MCF 10A (cell line): ENCODE data around the gene FBXL4. TPM values are rescaled to one million over a fixed set of nuclear protein-coding genes. Genes with fewer than 3 reads are reported as not detected.
"Not testable (repeated sequence)": the region's sequence is repeated elsewhere in the genome, so short reads cannot be mapped to it uniquely, and the experiment has no call there.

Experiments used
- BruUV-seq: library from RNA; stranded (reverse); fragments of 400-500 nt; replicated peaks from 2 replicates; lab custom pipeline; 2021; lab: Mats Ljungman, UMichigan
- CTCF ChIA-PET: fragments of 300-600 bp; sonication (Branson Sonifier 250); formaldehyde crosslinking; extraction: SDS; loops from one replicate; lab custom pipeline; 2021; ENCODE audit warnings: antibody characterized with exemption, inconsistent platforms; lab: Yijun Ruan, JAX
- POLR2A ChIA-PET: fragments of 300-600, 350-650 bp; sonication (Branson Sonifier 250); formaldehyde crosslinking; extraction: SDS; loops from one replicate; lab custom pipeline; 2020; ENCODE audit warnings: antibody characterized with exemption, inconsistent platforms; lab: Yijun Ruan, JAX
- DNase-seq: peaks from one replicate; pipeline ENCODE4 v3.0.0-alpha.2; 2018; ENCODE audit not compliant: unreplicated experiment
- H3K27ac Mint-ChIP-seq: one replicate; pipeline ENCODE4 v1.8.0; 2022; ENCODE audit warnings: mild to moderate bottlenecking, low read depth, mixed read lengths; ENCODE audit not compliant: unreplicated experiment
- H3K27me3 Mint-ChIP-seq: one replicate; pipeline ENCODE4 v1.8.0; 2022; ENCODE audit warnings: mixed read lengths; ENCODE audit not compliant: insufficient read depth, unreplicated experiment
- H3K36me3 Mint-ChIP-seq: one replicate; pipeline ENCODE4 v1.8.0; 2022; ENCODE audit warnings: mild to moderate bottlenecking, moderate library complexity, mixed read lengths; ENCODE audit not compliant: insufficient read depth, unreplicated experiment
- H3K4me1 Mint-ChIP-seq: one replicate; pipeline ENCODE4 v1.8.0; 2022; ENCODE audit warnings: mixed read lengths; ENCODE audit not compliant: insufficient read depth, unreplicated experiment
- H3K4me3 Mint-ChIP-seq: one replicate; pipeline ENCODE4 v1.8.0; 2022; ENCODE audit warnings: mild to moderate bottlenecking, moderate library complexity, mixed read lengths; ENCODE audit not compliant: unreplicated experiment
- H3K9me3 Mint-ChIP-seq: one replicate; pipeline ENCODE4 v1.8.0; 2022; ENCODE audit warnings: mixed read lengths; ENCODE audit not compliant: unreplicated experiment
- CTCF ChIP-seq: fragments of 200-600 bp; IDR thresholded peaks from one replicate; pipeline ENCODE4 v1.8.0; 2022; ENCODE audit warnings: antibody characterized with exemption, mild to moderate bottlenecking; ENCODE audit not compliant: unreplicated experiment
- intact Hi-C: fragments of 100-400 bp; cut with micrococcal nuclease; formaldehyde crosslinking; loops from 2 replicates; pipeline ENCODE4 v1.14.1; 2022
- total RNA-seq: library from RNA; stranded (reverse); gene quantifications from 2 replicates; pipeline ENCODE4 v1.2.3, GENCODE V29; 2022

FBXL4 gene
- total RNA-seq, 1 experiment from 2014 or later: 15.7 TPM

GRCh38 chr6:98924647-98925046 lies 23.1 kb downstream of the FBXL4 start:
- intact Hi-C loops: no loop called here
- no peak for DNase-seq
- no TSS peak for BruUV-seq
- no peaks in the 10 kb centered on the region for H3K27me3 Mint-ChIP-seq
- POLR2A ChIA-PET: no interaction called here
- no peak overlapping the region for H3K4me3 Mint-ChIP-seq
- peaks cover 12% of the 10 kb centered on the region for H3K4me1 Mint-ChIP-seq
- H3K27ac Mint-ChIP-seq: no peak overlapping the region
- no peaks in the 10 kb centered on the region for H3K9me3 Mint-ChIP-seq
- TF ChIP-seq CTCF: no peak
- peaks cover 13% of the 10 kb centered on the region for H3K36me3 Mint-ChIP-seq
- CTCF ChIA-PET: no interaction called here

GRCh38 chr6:98920904-98921431 lies 26.8 kb downstream of the FBXL4 start:
- Mint-ChIP-seq H3K4me3 (no peak overlapping the region), H3K9me3 (no peaks in the 10 kb centered on the region), H3K27me3 (no peaks in the 10 kb centered on the region), H3K27ac (no peak overlapping the region), H3K4me1 (peaks cover 6% of the 10 kb centered on the region), H3K36me3 (peaks cover 2% of the 10 kb centered on the region)
- no peak for TF ChIP-seq CTCF
- no peak for DNase-seq
- POLR2A ChIA-PET: interaction anchor here (1.5 kb wide), 1 partner anchor 26 kb away, joined by 4 read pairs; no protein-coding TSS in a partner anchor
- BruUV-seq: no TSS peak
- intact Hi-C loops: no loop called here
- CTCF ChIA-PET: interaction anchor here (0.6 to 0.8 kb wide), 2 partner anchors 8 to 825 kb away, joined by 3 to 6 read pairs; no protein-coding TSS in a partner anchor

GRCh38 chr6:98910946-98911345 lies 36.8 kb downstream of the FBXL4 start:
- H3K4me1 Mint-ChIP-seq, POLR2A ChIA-PET, BruUV-seq, intact Hi-C loops, H3K27me3 Mint-ChIP-seq, H3K4me3 Mint-ChIP-seq, DNase-seq, H3K27ac Mint-ChIP-seq: not testable (repeated sequence)
- H3K36me3 Mint-ChIP-seq: peaks cover 27% of the 10 kb centered on the region
- CTCF ChIA-PET: interaction anchor here (0.6 kb wide), 1 partner anchor 163 kb away, joined by 5 read pairs; no protein-coding TSS in a partner anchor
- H3K9me3 Mint-ChIP-seq: peaks cover 17% of the 10 kb centered on the region

GRCh38 chr6:98909236-98909635 lies 38.5 kb downstream of the FBXL4 start:
- H3K4me1 Mint-ChIP-seq: no peaks in the 10 kb centered on the region
- peaks cover 27% of the 10 kb centered on the region for H3K36me3 Mint-ChIP-seq
- no peak overlapping the region for H3K4me3 Mint-ChIP-seq
- no peaks in the 10 kb centered on the region for H3K27me3 Mint-ChIP-seq
- DNase-seq: no peak
- CTCF ChIA-PET: no interaction called here
- no TSS peak for BruUV-seq
- intact Hi-C loops: no loop called here
- H3K27ac Mint-ChIP-seq: no peak overlapping the region
- POLR2A ChIA-PET: interaction anchor here (1.0 kb wide), 1 partner anchor 36 kb away, joined by 3 read pairs; no protein-coding TSS in a partner anchor
- no peak for TF ChIP-seq CTCF
- peaks cover 17% of the 10 kb centered on the region for H3K9me3 Mint-ChIP-seq

GRCh38 chr6:98906342-98906741 lies 41.4 kb downstream of the FBXL4 start:
- H3K27me3 Mint-ChIP-seq, H3K4me3 Mint-ChIP-seq, POLR2A ChIA-PET, DNase-seq, BruUV-seq, H3K27ac Mint-ChIP-seq, H3K4me1 Mint-ChIP-seq, H3K9me3 Mint-ChIP-seq, intact Hi-C loops: not testable (repeated sequence)
- CTCF ChIA-PET: interaction anchor here (0.6 kb wide), 1 partner anchor 11 kb away, joined by 3 read pairs; no protein-coding TSS in a partner anchor
- peaks cover 23% of the 10 kb centered on the region for H3K36me3 Mint-ChIP-seq
